Transverse colon (tissue), 4 donors: ENCODE data around the gene ADAM29.

Source experiments
- EP300 ChIP-seq: sonication (generic); formaldehyde crosslinking; IDR thresholded peaks from one replicate; pipeline ENCODE4 v1.6.1; 2017; ENCODE audit warnings: antibody characterized with exemption, low read depth
- POLR2A ChIP-seq: fragments of 450-650 bp; IDR thresholded peaks from one replicate; pipeline ENCODE4 v1.6.1; 2016; ENCODE audit warnings: antibody characterized with exemption, mild to moderate bottlenecking, moderate library complexity
- POLR2AphosphoS5 ChIP-seq, 3 donors: sonication (generic); formaldehyde crosslinking; IDR thresholded peaks; one replicate each; pipeline ENCODE4 v1.6.1; 2016; ENCODE audit warnings: antibody characterized with exemption in 3 of 3
- TF ChIP-seq, protein P1 (sequence below), 5 experiments: fragments of 200-600 bp in 3 of 5; fragments of 450-650 bp in 2 of 5; sonication (generic) in 3 of 5; IDR thresholded peaks; 1 replicate in 2 of 5; 2 replicates in 3 of 5; pipeline ENCODE4 v1.5.1; 2016 to 2017; ENCODE audit warnings: antibody characterized with exemption in 5 of 5, inconsistent platforms in 3 of 5, mild to moderate bottlenecking in 2 of 5, moderate library complexity in 1 of 5

- no peak for TF ChIP-seq POLR2A
- TF ChIP-seq, protein P1, sequence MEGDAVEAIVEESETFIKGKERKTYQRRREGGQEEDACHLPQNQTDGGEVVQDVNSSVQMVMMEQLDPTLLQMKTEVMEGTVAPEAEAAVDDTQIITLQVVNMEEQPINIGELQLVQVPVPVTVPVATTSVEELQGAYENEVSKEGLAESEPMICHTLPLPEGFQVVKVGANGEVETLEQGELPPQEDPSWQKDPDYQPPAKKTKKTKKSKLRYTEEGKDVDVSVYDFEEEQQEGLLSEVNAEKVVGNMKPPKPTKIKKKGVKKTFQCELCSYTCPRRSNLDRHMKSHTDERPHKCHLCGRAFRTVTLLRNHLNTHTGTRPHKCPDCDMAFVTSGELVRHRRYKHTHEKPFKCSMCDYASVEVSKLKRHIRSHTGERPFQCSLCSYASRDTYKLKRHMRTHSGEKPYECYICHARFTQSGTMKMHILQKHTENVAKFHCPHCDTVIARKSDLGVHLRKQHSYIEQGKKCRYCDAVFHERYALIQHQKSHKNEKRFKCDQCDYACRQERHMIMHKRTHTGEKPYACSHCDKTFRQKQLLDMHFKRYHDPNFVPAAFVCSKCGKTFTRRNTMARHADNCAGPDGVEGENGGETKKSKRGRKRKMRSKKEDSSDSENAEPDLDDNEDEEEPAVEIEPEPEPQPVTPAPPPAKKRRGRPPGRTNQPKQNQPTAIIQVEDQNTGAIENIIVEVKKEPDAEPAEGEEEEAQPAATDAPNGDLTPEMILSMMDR (IDR thresholded peaks at IDR 0.05): no peak
- TF ChIP-seq POLR2AphosphoS5 (IDR thresholded peaks at IDR 0.05): no peak
- no peak for TF ChIP-seq EP300
These were observed 11.2 kb downstream of the ADAM29 start for GRCh38 chr4:174929346-174929745.
